GM23338 (cell line): ENCODE data around the gene ST6GALNAC3. TPM values are rescaled to one million over a fixed set of nuclear protein-coding genes. Genes with fewer than 3 reads are reported as not detected.

Source experiments
- ATAC-seq: fragments of 200-7000 bp; cut with Tn5 transposase; 3 replicates; pipeline ENCODE4 v1.9.1; 2020
- DNase-seq: peaks from one replicate; pipeline ENCODE4 v3.0.0-alpha.2; 2015; ENCODE audit warnings: low spot score
- H2AFZ ChIP-seq: fragments of 200-600 bp; sonication (generic); 2 replicates; pipeline ENCODE4 v1.8.0; 2016; ENCODE audit warnings: antibody characterized with exemption, mild to moderate bottlenecking, moderate library complexity
- H3F3A ChIP-seq: fragments of 200-600 bp; sonication (generic); replicated peaks from 2 replicates; pipeline ENCODE4 v1.8.0; 2017; ENCODE audit warnings: antibody characterized with exemption, mixed run types, low read depth
- H3K27ac ChIP-seq: fragments of 200-600 bp; sonication (generic); 2 replicates; pipeline ENCODE4 v1.6.1; 2016; ENCODE audit warnings: low read depth
- H3K27me3 ChIP-seq: fragments of 200-600 bp; sonication (generic); 2 replicates; pipeline ENCODE4 v1.8.0; 2016; ENCODE audit warnings: mild to moderate bottlenecking, mixed run types, moderate library complexity; ENCODE audit not compliant: insufficient read depth
- H3K36me3 ChIP-seq: fragments of 200-600 bp; sonication (generic); 2 replicates; pipeline ENCODE4 v1.8.0; 2016; ENCODE audit warnings: mild to moderate bottlenecking; ENCODE audit not compliant: insufficient read depth
- H3K4me1 ChIP-seq: fragments of 200-600 bp; sonication (generic); 2 replicates; pipeline ENCODE4 v1.8.0; 2016; ENCODE audit warnings: mild to moderate bottlenecking, moderate library complexity; ENCODE audit not compliant: insufficient read depth
- H3K4me2 ChIP-seq: fragments of 200-600 bp; sonication (generic); 2 replicates; pipeline ENCODE4 v1.7.1; 2017; ENCODE audit warnings: mixed run types
- H3K4me3 ChIP-seq: fragments of 200-600 bp; sonication (generic); 2 replicates; pipeline ENCODE4 v1.6.1; 2016; ENCODE audit warnings: mixed run types
- H3K79me2 ChIP-seq: fragments of 200-600 bp; sonication (generic); replicated peaks from 2 replicates; pipeline ENCODE4 v1.8.0; 2017; ENCODE audit warnings: mild to moderate bottlenecking; ENCODE audit not compliant: insufficient read depth
- H3K9me2 ChIP-seq: fragments of 200-600 bp; sonication (generic); 2 replicates; pipeline ENCODE4 v1.8.0; 2017; ENCODE audit not compliant: insufficient read depth
- H4K20me1 ChIP-seq: fragments of 200-600 bp; sonication (generic); replicated peaks from 2 replicates; pipeline ENCODE4 v1.8.0; 2017; ENCODE audit warnings: mild to moderate bottlenecking; ENCODE audit not compliant: insufficient read depth
- H3K27ac Mint-ChIP-seq: 2 replicates; pipeline ENCODE4 v1.8.0; 2020; ENCODE audit warnings: inconsistent platforms, mild to moderate bottlenecking, moderate library complexity, mixed read lengths
- H3K27me3 Mint-ChIP-seq: 3 replicates; pipeline ENCODE4 v1.8.0; 2022; ENCODE audit warnings: low read depth, mild to moderate bottlenecking, moderate library complexity, mixed read lengths, inconsistent platforms; ENCODE audit not compliant: insufficient read depth, poor library complexity
- H3K36me3 Mint-ChIP-seq: 3 replicates; pipeline ENCODE4 v1.8.0; 2021; ENCODE audit warnings: low read depth, mild to moderate bottlenecking, inconsistent platforms, moderate library complexity, mixed read lengths
- H3K4me1 Mint-ChIP-seq: 3 replicates; pipeline ENCODE4 v1.8.0; 2020; ENCODE audit warnings: mild to moderate bottlenecking, inconsistent platforms, mixed read lengths
- H3K4me3 Mint-ChIP-seq: 3 replicates; pipeline ENCODE4 v1.8.0; 2021; ENCODE audit warnings: moderate library complexity, mild to moderate bottlenecking, inconsistent platforms, mixed read lengths
- H3K9me3 Mint-ChIP-seq: 3 replicates; pipeline ENCODE4 v1.8.0; 2020; ENCODE audit warnings: moderate library complexity, mild to moderate bottlenecking, inconsistent platforms, mixed read lengths
- CREB1 ChIP-seq: fragments of 250-450 bp; sonication (Bioruptor Pico); IDR thresholded peaks from 2 replicates; pipeline ENCODE4 v1.5.0; 2020; ENCODE audit warnings: low read depth, mild to moderate bottlenecking, moderate library complexity
- EZH2 ChIP-seq: fragments of 200-600 bp; sonication (generic); IDR thresholded peaks from one replicate; pipeline ENCODE4 v1.8.0; 2017; ENCODE audit warnings: antibody characterized with exemption, mild to moderate bottlenecking, low read depth; ENCODE audit not compliant: unreplicated experiment
- EZH2phosphoT487 ChIP-seq: fragments of 200-600 bp; sonication (generic); IDR thresholded peaks from one replicate; pipeline ENCODE4 v1.8.1; 2018; ENCODE audit warnings: antibody characterized with exemption; ENCODE audit not compliant: unreplicated experiment
- JUNB ChIP-seq: IDR thresholded peaks from one replicate; pipeline ENCODE4 v1.6.1; 2016; ENCODE audit warnings: antibody characterized with exemption; ENCODE audit not compliant: unreplicated experiment
- NANOG ChIP-seq: IDR thresholded peaks from 2 replicates; pipeline ENCODE4 v1.6.1; 2016; ENCODE audit warnings: antibody characterized with exemption, borderline replicate concordance
- POLR2AphosphoS5 ChIP-seq: IDR thresholded peaks from 2 replicates; pipeline ENCODE4 v1.6.1; 2016; ENCODE audit warnings: antibody characterized with exemption, low read depth
- STAT1 ChIP-seq: IDR thresholded peaks from one replicate; pipeline ENCODE4 v1.6.1; 2016; ENCODE audit warnings: antibody characterized with exemption; ENCODE audit not compliant: unreplicated experiment
- ZNF331 ChIP-seq: fragments of 250-450 bp; sonication (Bioruptor Pico); IDR thresholded peaks from 2 replicates; pipeline ENCODE4 v1.5.0; 2020; ENCODE audit warnings: low read depth, mild to moderate bottlenecking, moderate library complexity
- polyA plus RNA-seq: library from polyadenylated mRNA; unstranded; fragments of >200 nt; fragmentation: Nextera tagmentation; extraction: Ambion mirVana; gene quantifications from 2 replicates; pipeline ENCODE4 v1.2.1, GENCODE V29; 2016
- total RNA-seq: library from RNA; depleted of rRNA; stranded (reverse); fragments of >200 nt; shearing (Covaris generic); gene quantifications from 2 replicates; pipeline ENCODE4 v1.2.3, GENCODE V29; 2014
- TF ChIP-seq, protein P1 (sequence below): IDR thresholded peaks from one replicate; pipeline ENCODE4 v1.6.1; 2018; ENCODE audit warnings: antibody characterized with exemption; ENCODE audit not compliant: unreplicated experiment
- TF ChIP-seq, protein P2 (sequence below): fragments of 250-450 bp; sonication (Bioruptor Pico); IDR thresholded peaks from 2 replicates; pipeline ENCODE4 v1.5.0; 2020; ENCODE audit warnings: mild to moderate bottlenecking, moderate library complexity

The ST6GALNAC3 gene
- total and polyA plus RNA-seq, 2 experiments from 2014 or later, result 4.7 to 11.6 TPM

DNA sequence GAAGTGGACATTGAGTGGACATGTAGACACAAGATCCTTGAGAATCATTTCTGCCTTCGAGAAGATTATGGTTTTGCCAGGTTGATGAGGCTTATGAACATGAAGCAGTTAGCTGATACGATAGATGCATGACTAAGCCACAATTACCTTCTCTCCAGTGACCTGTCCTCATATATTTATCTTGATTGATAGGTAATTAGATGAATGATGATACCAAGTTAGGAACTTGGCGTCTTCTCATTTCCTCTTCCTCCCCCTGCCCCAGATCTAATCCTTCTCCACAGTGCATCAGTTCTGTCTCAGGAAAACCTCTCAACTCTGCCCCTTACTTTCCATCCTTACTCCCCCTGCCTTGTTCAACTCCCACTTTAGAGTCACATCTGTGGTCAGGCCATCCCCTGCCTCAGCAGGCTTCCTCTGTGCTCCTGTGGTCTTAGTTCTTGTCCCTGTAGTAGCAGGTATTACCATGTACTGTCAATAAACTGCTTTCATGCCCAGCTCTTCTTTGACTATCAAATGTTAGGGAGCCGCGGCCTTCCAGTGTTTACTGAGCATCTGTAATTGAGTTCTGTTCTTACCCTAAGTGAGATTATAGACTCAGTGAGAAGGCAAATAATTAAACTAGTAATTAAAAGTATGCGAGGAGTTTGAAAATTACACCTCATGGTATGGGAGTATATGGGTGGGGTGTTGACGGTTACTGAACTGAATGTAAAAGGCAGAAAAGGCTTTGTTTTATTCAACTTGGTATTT lies 5.1 kb downstream of the ST6GALNAC3 start (continued):
- TF ChIP-seq EZH2 (no peak), CREB1 (CRISPR knock-in tag) (no peak)

- H3K36me3 Mint-ChIP-seq, result no peaks in the 10 kb centered on the region
- H3K4me1 Mint-ChIP-seq, result peaks cover 61% of the 10 kb centered on the region
- no peaks in the 10 kb centered on the region for H3K36me3 ChIP-seq
- H3F3A ChIP-seq, result no peaks in the 10 kb centered on the region
- no peak for DNase-seq
- H3K4me3 Mint-ChIP-seq, result no peak overlapping the region
- H3K4me1 ChIP-seq, result peaks cover 33% of the 10 kb centered on the region
- peaks cover 87% of the 10 kb centered on the region for H3K79me2 ChIP-seq
- no peak for ATAC-seq
- H3K27ac Mint-ChIP-seq, result no peak overlapping the region
- H3K9me2 ChIP-seq, result no peaks in the 10 kb centered on the region
- no peaks in the 10 kb centered on the region for H3K27me3 ChIP-seq
- no peaks in the 10 kb centered on the region; the same call in none of the 2 replicates for H4K20me1 ChIP-seq
- no peak for TF ChIP-seq JUNB
- H2AFZ ChIP-seq, result no peak overlapping the region
- H3K4me3 ChIP-seq, result no peak overlapping the region
- no peaks in the 10 kb centered on the region for H3K9me3 Mint-ChIP-seq
- H3K27ac ChIP-seq, result peak overlapping the region; percentile 8; the same call in 1 of the 2 replicates
- no peak overlapping the region for H3K4me2 ChIP-seq
- peaks cover 2% of the 10 kb centered on the region for H3K27me3 Mint-ChIP-seq
These were observed 6.1 kb downstream of the ST6GALNAC3 start for GRCh38 chr1:76080552-76081079.

DNA sequence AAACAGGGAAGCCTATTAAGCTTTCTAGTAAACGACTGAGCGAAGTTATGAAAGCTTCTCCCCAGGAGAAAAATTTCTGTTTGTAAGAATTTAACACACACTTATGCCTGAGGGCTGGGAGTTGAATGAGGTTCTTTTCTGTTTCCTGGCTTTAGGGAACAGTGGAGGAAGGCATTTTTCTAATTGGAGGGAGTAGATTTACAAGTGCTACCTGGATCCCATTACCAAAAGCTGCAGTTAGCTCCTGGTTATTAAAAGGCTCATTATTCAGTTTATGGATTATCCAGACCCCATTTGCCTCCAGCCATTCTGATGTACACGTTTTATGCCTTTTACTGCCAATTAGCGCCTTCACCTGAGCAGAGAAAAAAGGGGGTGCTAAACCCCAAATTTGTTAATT lies 7.5 kb downstream of the ST6GALNAC3 start:
- Mint-ChIP-seq H3K4me1 (peaks cover 60% of the 10 kb centered on the region), H3K4me3 (no peak overlapping the region), H3K27ac (no peak overlapping the region), H3K9me3 (no peaks in the 10 kb centered on the region), H3K36me3 (no peaks in the 10 kb centered on the region), H3K27me3 (no peaks in the 10 kb centered on the region)
- no peak overlapping the region for H3K4me3 ChIP-seq
- no peaks in the 10 kb centered on the region for H3F3A ChIP-seq
- peaks cover 87% of the 10 kb centered on the region for H3K79me2 ChIP-seq
- H4K20me1 ChIP-seq, result no peaks in the 10 kb centered on the region; the same call in none of the 2 replicates
- H3K27ac ChIP-seq, result no peak overlapping the region; the same call in 1 of the 2 replicates
- no peaks in the 10 kb centered on the region for H3K27me3 ChIP-seq
- H2AFZ ChIP-seq, result no peak overlapping the region
- 0 out of 2 replicates have a peak overlapping the region, but pooled peaks have one; percentile 15 for H3K4me2 ChIP-seq
- DNase-seq, result no peak
- no peaks in the 10 kb centered on the region for H3K9me2 ChIP-seq
- no peaks in the 10 kb centered on the region for H3K36me3 ChIP-seq
- ATAC-seq, result peak; percentile 18; the same call in 1 of the 3 replicates
- peaks cover 29% of the 10 kb centered on the region for H3K4me1 ChIP-seq
- TF ChIP-seq NANOG, result no peak
- TF ChIP-seq EZH2phosphoT487, result no peak
- TF ChIP-seq, protein P1, sequence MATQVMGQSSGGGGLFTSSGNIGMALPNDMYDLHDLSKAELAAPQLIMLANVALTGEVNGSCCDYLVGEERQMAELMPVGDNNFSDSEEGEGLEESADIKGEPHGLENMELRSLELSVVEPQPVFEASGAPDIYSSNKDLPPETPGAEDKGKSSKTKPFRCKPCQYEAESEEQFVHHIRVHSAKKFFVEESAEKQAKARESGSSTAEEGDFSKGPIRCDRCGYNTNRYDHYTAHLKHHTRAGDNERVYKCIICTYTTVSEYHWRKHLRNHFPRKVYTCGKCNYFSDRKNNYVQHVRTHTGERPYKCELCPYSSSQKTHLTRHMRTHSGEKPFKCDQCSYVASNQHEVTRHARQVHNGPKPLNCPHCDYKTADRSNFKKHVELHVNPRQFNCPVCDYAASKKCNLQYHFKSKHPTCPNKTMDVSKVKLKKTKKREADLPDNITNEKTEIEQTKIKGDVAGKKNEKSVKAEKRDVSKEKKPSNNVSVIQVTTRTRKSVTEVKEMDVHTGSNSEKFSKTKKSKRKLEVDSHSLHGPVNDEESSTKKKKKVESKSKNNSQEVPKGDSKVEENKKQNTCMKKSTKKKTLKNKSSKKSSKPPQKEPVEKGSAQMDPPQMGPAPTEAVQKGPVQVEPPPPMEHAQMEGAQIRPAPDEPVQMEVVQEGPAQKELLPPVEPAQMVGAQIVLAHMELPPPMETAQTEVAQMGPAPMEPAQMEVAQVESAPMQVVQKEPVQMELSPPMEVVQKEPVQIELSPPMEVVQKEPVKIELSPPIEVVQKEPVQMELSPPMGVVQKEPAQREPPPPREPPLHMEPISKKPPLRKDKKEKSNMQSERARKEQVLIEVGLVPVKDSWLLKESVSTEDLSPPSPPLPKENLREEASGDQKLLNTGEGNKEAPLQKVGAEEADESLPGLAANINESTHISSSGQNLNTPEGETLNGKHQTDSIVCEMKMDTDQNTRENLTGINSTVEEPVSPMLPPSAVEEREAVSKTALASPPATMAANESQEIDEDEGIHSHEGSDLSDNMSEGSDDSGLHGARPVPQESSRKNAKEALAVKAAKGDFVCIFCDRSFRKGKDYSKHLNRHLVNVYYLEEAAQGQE, result no peak
- TF ChIP-seq EZH2, result no peak
- no peak for TF ChIP-seq ZNF331
- TF ChIP-seq, protein P2, sequence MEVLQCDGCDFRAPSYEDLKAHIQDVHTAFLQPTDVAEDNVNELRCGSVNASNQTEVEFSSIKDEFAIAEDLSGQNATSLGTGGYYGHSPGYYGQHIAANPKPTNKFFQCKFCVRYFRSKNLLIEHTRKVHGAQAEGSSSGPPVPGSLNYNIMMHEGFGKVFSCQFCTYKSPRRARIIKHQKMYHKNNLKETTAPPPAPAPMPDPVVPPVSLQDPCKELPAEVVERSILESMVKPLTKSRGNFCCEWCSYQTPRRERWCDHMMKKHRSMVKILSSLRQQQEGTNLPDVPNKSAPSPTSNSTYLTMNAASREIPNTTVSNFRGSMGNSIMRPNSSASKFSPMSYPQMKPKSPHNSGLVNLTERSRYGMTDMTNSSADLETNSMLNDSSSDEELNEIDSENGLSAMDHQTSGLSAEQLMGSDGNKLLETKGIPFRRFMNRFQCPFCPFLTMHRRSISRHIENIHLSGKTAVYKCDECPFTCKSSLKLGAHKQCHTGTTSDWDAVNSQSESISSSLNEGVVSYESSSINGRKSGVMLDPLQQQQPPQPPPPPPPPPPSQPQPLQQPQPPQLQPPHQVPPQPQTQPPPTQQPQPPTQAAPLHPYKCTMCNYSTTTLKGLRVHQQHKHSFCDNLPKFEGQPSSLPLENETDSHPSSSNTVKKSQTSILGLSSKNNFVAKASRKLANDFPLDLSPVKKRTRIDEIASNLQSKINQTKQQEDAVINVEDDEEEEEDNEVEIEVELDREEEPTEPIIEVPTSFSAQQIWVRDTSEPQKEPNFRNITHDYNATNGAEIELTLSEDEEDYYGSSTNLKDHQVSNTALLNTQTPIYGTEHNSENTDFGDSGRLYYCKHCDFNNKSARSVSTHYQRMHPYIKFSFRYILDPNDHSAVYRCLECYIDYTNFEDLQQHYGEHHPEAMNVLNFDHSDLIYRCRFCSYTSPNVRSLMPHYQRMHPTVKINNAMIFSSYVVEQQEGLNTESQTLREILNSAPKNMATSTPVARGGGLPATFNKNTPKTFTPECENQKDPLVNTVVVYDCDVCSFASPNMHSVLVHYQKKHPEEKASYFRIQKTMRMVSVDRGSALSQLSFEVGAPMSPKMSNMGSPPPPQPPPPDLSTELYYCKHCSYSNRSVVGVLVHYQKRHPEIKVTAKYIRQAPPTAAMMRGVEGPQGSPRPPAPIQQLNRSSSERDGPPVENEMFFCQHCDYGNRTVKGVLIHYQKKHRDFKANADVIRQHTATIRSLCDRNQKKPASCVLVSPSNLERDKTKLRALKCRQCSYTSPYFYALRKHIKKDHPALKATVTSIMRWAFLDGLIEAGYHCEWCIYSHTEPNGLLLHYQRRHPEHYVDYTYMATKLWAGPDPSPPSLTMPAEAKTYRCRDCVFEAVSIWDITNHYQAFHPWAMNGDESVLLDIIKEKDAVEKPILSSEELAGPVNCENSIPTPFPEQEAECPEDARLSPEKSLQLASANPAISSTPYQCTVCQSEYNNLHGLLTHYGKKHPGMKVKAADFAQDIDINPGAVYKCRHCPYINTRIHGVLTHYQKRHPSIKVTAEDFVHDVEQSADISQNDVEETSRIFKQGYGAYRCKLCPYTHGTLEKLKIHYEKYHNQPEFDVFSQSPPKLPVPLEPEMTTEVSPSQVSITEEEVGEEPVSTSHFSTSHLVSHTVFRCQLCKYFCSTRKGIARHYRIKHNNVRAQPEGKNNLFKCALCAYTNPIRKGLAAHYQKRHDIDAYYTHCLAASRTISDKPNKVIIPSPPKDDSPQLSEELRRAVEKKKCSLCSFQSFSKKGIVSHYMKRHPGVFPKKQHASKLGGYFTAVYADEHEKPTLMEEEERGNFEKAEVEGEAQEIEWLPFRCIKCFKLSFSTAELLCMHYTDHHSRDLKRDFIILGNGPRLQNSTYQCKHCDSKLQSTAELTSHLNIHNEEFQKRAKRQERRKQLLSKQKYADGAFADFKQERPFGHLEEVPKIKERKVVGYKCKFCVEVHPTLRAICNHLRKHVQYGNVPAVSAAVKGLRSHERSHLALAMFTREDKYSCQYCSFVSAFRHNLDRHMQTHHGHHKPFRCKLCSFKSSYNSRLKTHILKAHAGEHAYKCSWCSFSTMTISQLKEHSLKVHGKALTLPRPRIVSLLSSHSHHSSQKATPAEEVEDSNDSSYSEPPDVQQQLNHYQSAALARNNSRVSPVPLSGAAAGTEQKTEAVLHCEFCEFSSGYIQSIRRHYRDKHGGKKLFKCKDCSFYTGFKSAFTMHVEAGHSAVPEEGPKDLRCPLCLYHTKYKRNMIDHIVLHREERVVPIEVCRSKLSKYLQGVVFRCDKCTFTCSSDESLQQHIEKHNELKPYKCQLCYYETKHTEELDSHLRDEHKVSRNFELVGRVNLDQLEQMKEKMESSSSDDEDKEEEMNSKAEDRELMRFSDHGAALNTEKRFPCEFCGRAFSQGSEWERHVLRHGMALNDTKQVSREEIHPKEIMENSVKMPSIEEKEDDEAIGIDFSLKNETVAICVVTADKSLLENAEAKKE (CRISPR knock-in tag), result no peak
- no peak for TF ChIP-seq POLR2AphosphoS5
- no peak for TF ChIP-seq STAT1
